WERI-Rb-1 (cell line): ENCODE results near the gene PXN.
"Not testable (repeated sequence)": the region's sequence is repeated elsewhere in the genome, so short reads cannot be mapped to it uniquely, and the experiment has no call there.

ENCODE experiments used
- DNase-seq: peaks from one replicate; pipeline ENCODE4 v3.0.0-alpha.2; 2020
- H3K27ac ChIP-seq: fragments of 250-450 bp; sonication (Bioruptor Pico); 2 replicates; pipeline ENCODE4 v1.5.1; 2020; ENCODE audit warnings: mild to moderate bottlenecking, moderate library complexity
- H3K27me3 ChIP-seq: fragments of 250-450 bp; sonication (Bioruptor Pico); 2 replicates; pipeline ENCODE4 v1.5.1; 2021; ENCODE audit warnings: mild to moderate bottlenecking, low read depth, moderate library complexity; ENCODE audit not compliant: insufficient read depth, severe bottlenecking
- H3K36me3 ChIP-seq: fragments of 250-450 bp; sonication (Bioruptor Pico); 2 replicates; pipeline ENCODE4 v1.5.1; 2020; ENCODE audit warnings: mild to moderate bottlenecking, moderate library complexity
- H3K4me3 ChIP-seq: 2 replicates; pipeline ENCODE4 v1.5.1; 2011; ENCODE audit warnings: low read depth, mild to moderate bottlenecking, control low read depth, low read length
- H3K9me3 ChIP-seq: fragments of 250-450 bp; sonication (Bioruptor Pico); 2 replicates; pipeline ENCODE4 v1.5.1; 2021; ENCODE audit warnings: mild to moderate bottlenecking, moderate library complexity; ENCODE audit not compliant: severe bottlenecking
- CTCF ChIP-seq: IDR thresholded peaks from 2 replicates; pipeline ENCODE4 v1.5.1; 2011; ENCODE audit warnings: low read depth, mild to moderate bottlenecking, control low read depth, inconsistent platforms, low read length

Gene PXN

DNA sequence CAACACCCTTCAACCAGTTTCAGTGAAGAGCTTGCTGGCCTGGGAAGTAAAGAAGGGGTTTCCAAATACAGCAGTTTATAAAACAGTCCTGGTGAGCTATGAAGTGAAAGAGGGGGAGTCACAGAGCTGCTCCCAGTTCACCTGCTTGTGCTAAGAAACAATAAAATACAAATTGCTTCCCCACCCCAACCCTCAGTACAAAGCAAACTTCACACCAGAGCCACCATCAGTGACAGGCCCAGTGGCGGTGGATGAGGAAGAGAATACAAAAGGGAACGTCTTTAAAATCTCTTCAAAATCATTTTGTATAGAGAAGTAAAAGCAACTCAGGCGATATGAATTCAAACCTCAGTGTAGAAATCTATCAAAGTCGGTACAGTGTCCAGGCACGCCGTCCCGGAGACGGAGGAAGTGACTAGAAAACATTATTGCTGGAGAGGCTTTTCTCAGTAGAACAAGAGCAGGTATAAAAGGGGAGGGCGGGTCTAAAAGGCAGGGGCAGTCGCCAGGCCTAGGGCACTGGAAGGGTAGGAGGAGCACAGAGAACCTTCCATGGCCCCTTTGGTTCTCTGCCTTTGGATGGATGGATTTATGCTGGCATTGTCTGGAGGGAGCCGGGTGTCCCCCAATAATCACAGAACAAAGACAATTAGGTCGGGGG lies 54.2 kb downstream of the PXN start:
- Histone ChIP-seq H3K36me3 (peaks cover 37% of the 10 kb centered on the region), H3K27ac (no peak overlapping the region), H3K27me3 (no peaks in the 10 kb centered on the region), H3K4me3 (no peak overlapping the region), H3K9me3 (no peaks in the 10 kb centered on the region)
- TF ChIP-seq CTCF: no peak
- no peak for DNase-seq

DNA sequence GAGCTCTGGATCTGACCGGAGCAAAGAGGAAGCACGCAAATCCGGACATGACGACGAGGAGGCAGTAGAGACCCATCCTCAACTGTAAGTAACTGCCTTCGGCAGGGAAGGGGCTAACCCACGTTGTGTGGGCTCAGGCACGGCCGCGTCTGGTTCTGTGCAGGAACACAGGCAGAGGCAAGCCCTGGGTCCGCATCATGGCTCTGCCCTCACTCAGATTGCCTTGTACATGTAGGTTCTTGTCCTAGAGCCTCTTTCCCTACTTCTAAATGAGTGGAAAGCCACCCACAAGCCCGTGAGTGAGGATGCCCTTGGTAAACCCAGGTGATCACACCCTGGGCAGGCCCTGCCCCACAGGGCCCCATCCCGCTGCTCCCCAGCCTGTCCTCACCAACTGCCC lies 55.7 kb downstream of the PXN start:
- DNase-seq: no peak
- no peaks in the 10 kb centered on the region for H3K27me3 ChIP-seq
- H3K27ac ChIP-seq: no peak overlapping the region
- TF ChIP-seq CTCF: no peak
- no peak overlapping the region for H3K4me3 ChIP-seq
- H3K9me3 ChIP-seq: no peaks in the 10 kb centered on the region
- H3K36me3 ChIP-seq: peaks cover 39% of the 10 kb centered on the region

GRCh38 chr12:120207227-120207626 lies 58.3 kb downstream of the PXN start:
- DNase-seq: no peak
- TF ChIP-seq CTCF: no peak
- no peaks in the 10 kb centered on the region for H3K27me3 ChIP-seq
- no peak overlapping the region for H3K27ac ChIP-seq
- no peak overlapping the region for H3K4me3 ChIP-seq
- H3K36me3 ChIP-seq: peaks cover 31% of the 10 kb centered on the region
- H3K9me3 ChIP-seq: no peaks in the 10 kb centered on the region

DNA sequence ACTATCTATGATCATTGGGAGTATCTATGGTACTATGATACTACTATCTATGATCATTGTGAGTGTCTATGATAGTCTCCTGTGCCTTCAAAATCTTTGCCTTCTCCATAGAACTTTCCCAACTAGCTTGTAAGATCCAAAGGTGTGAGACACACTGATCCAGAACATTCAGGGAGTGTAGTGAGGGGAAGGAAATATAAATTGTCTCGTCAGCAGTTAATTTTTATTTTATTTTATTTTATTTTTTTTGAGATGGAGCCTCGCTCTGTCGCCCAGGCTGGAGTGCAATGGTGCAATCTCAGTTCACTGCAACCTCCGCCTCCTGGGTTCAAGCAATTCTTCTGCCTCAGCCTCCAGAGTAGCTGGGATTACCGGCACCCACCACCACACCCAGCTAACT lies 58.7 kb downstream of the PXN start:
- peaks cover 31% of the 10 kb centered on the region for H3K36me3 ChIP-seq
- not testable (repeated sequence) for H3K4me3 ChIP-seq, DNase-seq, H3K9me3 ChIP-seq, H3K27ac ChIP-seq, H3K27me3 ChIP-seq

DNA sequence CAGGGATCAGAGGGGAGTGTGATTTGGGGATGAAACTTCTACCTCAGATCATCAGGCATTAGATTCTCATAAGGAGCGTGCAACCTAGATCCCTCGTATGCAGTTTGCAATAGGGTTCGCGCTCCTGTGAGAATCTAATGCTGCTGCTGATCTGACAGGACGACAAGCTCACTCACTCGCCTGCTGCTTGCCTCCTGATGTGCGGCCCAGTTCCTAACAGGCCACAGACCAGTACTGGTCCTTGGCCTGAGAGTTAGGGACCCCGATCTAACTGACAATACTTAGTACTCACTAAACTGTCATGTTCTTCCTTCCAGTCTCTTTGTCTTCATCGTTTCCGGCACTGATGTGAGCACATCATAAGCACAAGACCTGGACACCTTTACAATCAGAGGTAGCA lies 59.3 kb downstream of the PXN start:
- TF ChIP-seq CTCF: no peak
- H3K36me3 ChIP-seq: peaks cover 28% of the 10 kb centered on the region

GRCh38 chr12:120204171-120204570 lies 61.4 kb downstream of the PXN start:
- DNase-seq: no peak
- no peak overlapping the region for H3K27ac ChIP-seq
- H3K36me3 ChIP-seq: peaks cover 30% of the 10 kb centered on the region
- no peak overlapping the region for H3K4me3 ChIP-seq
- no peak for TF ChIP-seq CTCF
- no peaks in the 10 kb centered on the region for H3K9me3 ChIP-seq
- no peaks in the 10 kb centered on the region for H3K27me3 ChIP-seq

More for the DNA sequence above, 59.3 kb downstream of the PXN start:
- Histone ChIP-seq H3K27me3 (no peaks in the 10 kb centered on the region), H3K9me3 (no peaks in the 10 kb centered on the region), H3K4me3 (no peak overlapping the region), H3K27ac (no peak overlapping the region)
- DNase-seq: no peak
